ENCODE results near the gene E4F1. TPM values are rescaled to one million over a fixed set of nuclear protein-coding genes. Genes with fewer than 3 reads are reported as not detected.
"Not testable (repeated sequence)": the region's sequence is repeated elsewhere in the genome, so short reads cannot be mapped to it uniquely, and the experiment has no call there.

E4F1 gene
- total and polyA plus RNA-seq, 5 experiments from 2014 or later, result 8.7 to 41.2 (median 19.2) TPM

GRCh38 chr16:2266887-2267286 lies 43.5 kb downstream of the E4F1 start:
- ATAC-seq, H3K9me3 Mint-ChIP-seq, H3K27me3 Mint-ChIP-seq: not testable (repeated sequence)
- Mint-ChIP-seq H3K4me1 (peaks cover 24 to 51% (median 44%) of the 10 kb centered on the region in 4 donors), H3K4me3 (peak overlapping the region; percentile 86 to 99 (median 94)), H3K27ac (peak overlapping the region; percentile 66 to 99 (median 92)), H3K36me3 (peaks cover 0 to 43% (median 3%) of the 10 kb centered on the region in 3 donors)
- POLR2A ChIA-PET, result interaction anchor here (1.0 kb wide), 1 partner anchor 15 kb away, joined by 3 read pairs; the partner anchor contains the start of gene ECI1
- DNase-seq, result peak in 3 of 10 donors; percentile 23 to 37 (median 23)

- POLR2A ChIA-PET, result interaction anchor here (1.0 to 1.9 kb wide), 2 partner anchors 14 to 16 kb away, joined by 3 to 6 read pairs; partner anchors contain the start of gene ECI1
- H3K9me3 Mint-ChIP-seq, DNase-seq, H3K27me3 Mint-ChIP-seq: not testable (repeated sequence)
- Mint-ChIP-seq H3K4me3 (peak overlapping the region; percentile 92 to 99 (median 96)), H3K4me1 (peaks cover 24 to 51% (median 43%) of the 10 kb centered on the region in 4 donors), H3K36me3 (peaks cover 0 to 37% (median 0%) of the 10 kb centered on the region in 3 donors), H3K27ac (peak overlapping the region; percentile 94 to 99 (median 98))
- peak; percentile 38 to 51 for ATAC-seq
Observed at GRCh38 chr16:2267505-2267912, 44.1 kb downstream of the E4F1 start.

GRCh38 chr16:2267913-2268666 lies 44.7 kb downstream of the E4F1 start, which contains the start of gene RNPS1:
Gene RNPS1 (minus strand): TSS chr16:2268126. CDS start chr16:2264643, 3,483 bp downstream.
- Mint-ChIP-seq H3K36me3 (peaks cover 0 to 31% (median 0%) of the 10 kb centered on the region in 3 donors), H3K4me3 (peak within 1 kb of the TSS; percentile 92 to 99 (median 96)), H3K9me3 (no peaks in the 10 kb centered on the region), H3K27me3 (no peaks in the 10 kb centered on the region), H3K27ac (peak within 1 kb of the TSS; percentile 94 to 99 (median 98)), H3K4me1 (peaks cover 22 to 51% (median 42%) of the 10 kb centered on the region in 4 donors)
- DNase-seq, result peak; percentile 91 to 99 (median 96)
- POLR2A ChIA-PET, result interaction anchor here (0.7 to 3.1 kb wide), 8 partner anchors 14 to 485 kb away, joined by 3 to 31 read pairs (median 6); partner anchors contain the start of genes ABCA3, ECI1, NUBP2 and PGP
- peak; percentile 80 to 85 for ATAC-seq

- Mint-ChIP-seq H3K27ac (peak overlapping the region in 2 of 10 donors; percentile 88 to 98), H3K4me1 (peaks cover 17 to 43% (median 35%) of the 10 kb centered on the region in 4 donors), H3K36me3 (peaks cover 0 to 13% (median 0%) of the 10 kb centered on the region in 3 donors), H3K4me3 (peak overlapping the region in 6 of 10 donors; percentile 92 to 99 (median 96)), H3K27me3 (no peaks in the 10 kb centered on the region), H3K9me3 (no peaks in the 10 kb centered on the region)
- POLR2A ChIA-PET, result interaction anchor here (0.5 to 3.1 kb wide), 3 partner anchors 19 to 511 kb away, joined by 3 to 31 read pairs (median 4); partner anchors contain the start of gene ECI1
- ATAC-seq, result no peak
- DNase-seq, result no peak
Observed at GRCh38 chr16:2270070-2270462, 46.7 kb downstream of the E4F1 start.

GRCh38 chr16:2270588-2271470 lies 47.4 kb downstream of the E4F1 start:
- Mint-ChIP-seq H3K36me3 (peaks cover 0 to 6% (median 0%) of the 10 kb centered on the region in 3 donors), H3K4me3 (peak overlapping the region in 2 of 10 donors; percentile 18 to 56), H3K27me3 (no peaks in the 10 kb centered on the region), H3K9me3 (no peaks in the 10 kb centered on the region), H3K27ac (peak overlapping the region in 1 of 10 donors; percentile 56), H3K4me1 (peaks cover 17 to 36% (median 29%) of the 10 kb centered on the region in 4 donors)
- POLR2A ChIA-PET, result interaction anchor here (1.6 to 3.1 kb wide), 2 partner anchors 19 to 20 kb away, joined by 7 to 31 read pairs; partner anchors contain the start of gene ECI1
- ATAC-seq (no peak), DNase-seq (peak in 1 of 10 donors; percentile 56)

- DNase-seq (peak in 1 of 10 donors; percentile 51), ATAC-seq (no peak)
- POLR2A ChIA-PET, result interaction anchor here (0.6 to 1.6 kb wide), 2 partner anchors 20 to 183 kb away, joined by 6 to 7 read pairs; partner anchors contain the start of gene ECI1
Observed at GRCh38 chr16:2271848-2272461, 48.6 kb downstream of the E4F1 start.

GRCh38 chr16:2273484-2273883 lies 50.1 kb downstream of the E4F1 start:
- H3K4me3 Mint-ChIP-seq, result no peak overlapping the region
- peak overlapping the region in 1 of 10 donors; percentile 73 for H3K27ac Mint-ChIP-seq
- H3K4me1 Mint-ChIP-seq, result peaks cover 8 to 14% (median 13%) of the 10 kb centered on the region in 4 donors
- no peaks in the 10 kb centered on the region for H3K9me3 Mint-ChIP-seq
- no peaks in the 10 kb centered on the region for H3K36me3 Mint-ChIP-seq
- H3K27me3 Mint-ChIP-seq, result no peaks in the 10 kb centered on the region
- POLR2A ChIA-PET, result no interaction called here
- peak in 1 of 10 donors; percentile 53 for DNase-seq
- ATAC-seq, result no peak

More at GRCh38 chr16:2271848-2272461, 48.6 kb downstream of the E4F1 start:
- Mint-ChIP-seq H3K27ac (no peak overlapping the region), H3K9me3 (no peaks in the 10 kb centered on the region), H3K4me1 (peaks cover 13 to 25% (median 17%) of the 10 kb centered on the region in 4 donors), H3K27me3 (no peaks in the 10 kb centered on the region), H3K4me3 (no peak overlapping the region), H3K36me3 (peaks cover 0 to 2% (median 0%) of the 10 kb centered on the region in 3 donors)

- Mint-ChIP-seq H3K9me3 (no peaks in the 10 kb centered on the region), H3K4me3 (peak overlapping the region in 1 of 10 donors; percentile 34), H3K27ac (peak overlapping the region in 2 of 10 donors; percentile 20 to 62), H3K27me3 (no peaks in the 10 kb centered on the region), H3K36me3 (no peaks in the 10 kb centered on the region), H3K4me1 (peaks cover 8 to 13% (median 11%) of the 10 kb centered on the region in 4 donors)
- POLR2A ChIA-PET, result interaction anchor here (0.8 kb wide), 1 partner anchor 22 kb away, joined by 3 read pairs; the partner anchor contains the start of gene ECI1
- peak in 1 of 10 donors; percentile 32 for DNase-seq
- ATAC-seq, result no peak
Observed at GRCh38 chr16:2273931-2274330, 50.5 kb downstream of the E4F1 start.

GRCh38 chr16:2275476-2276367 lies 52.3 kb downstream of the E4F1 start:
- H3K9me3 Mint-ChIP-seq, result no peaks in the 10 kb centered on the region
- no peaks in the 10 kb centered on the region for H3K27me3 Mint-ChIP-seq
- POLR2A ChIA-PET, result no interaction called here
- no peak overlapping the region for H3K4me3 Mint-ChIP-seq
- H3K4me1 Mint-ChIP-seq, result peaks cover 0 to 6% (median 2%) of the 10 kb centered on the region in 4 donors
- H3K27ac Mint-ChIP-seq, result no peak overlapping the region
- ATAC-seq, result no peak
- H3K36me3 Mint-ChIP-seq, result no peaks in the 10 kb centered on the region
- peak in 1 of 10 donors; percentile 50 for DNase-seq

- Mint-ChIP-seq H3K36me3 (no peaks in the 10 kb centered on the region), H3K4me1 (peaks cover 0 to 2% (median 0%) of the 10 kb centered on the region in 4 donors), H3K27me3 (no peaks in the 10 kb centered on the region), H3K4me3 (no peak overlapping the region), H3K9me3 (no peaks in the 10 kb centered on the region), H3K27ac (no peak overlapping the region)
- DNase-seq, result no peak
- ATAC-seq, result no peak
- POLR2A ChIA-PET, result no interaction called here
Observed at GRCh38 chr16:2276368-2277195, 53.2 kb downstream of the E4F1 start.
